NCI-H226 (cell line): ENCODE measurements around the gene ABHD8.

Experiments used
- DNase-seq: peaks from one replicate; pipeline ENCODE4 v3.0.0-alpha.2; 2015

Gene ABHD8

DNA sequence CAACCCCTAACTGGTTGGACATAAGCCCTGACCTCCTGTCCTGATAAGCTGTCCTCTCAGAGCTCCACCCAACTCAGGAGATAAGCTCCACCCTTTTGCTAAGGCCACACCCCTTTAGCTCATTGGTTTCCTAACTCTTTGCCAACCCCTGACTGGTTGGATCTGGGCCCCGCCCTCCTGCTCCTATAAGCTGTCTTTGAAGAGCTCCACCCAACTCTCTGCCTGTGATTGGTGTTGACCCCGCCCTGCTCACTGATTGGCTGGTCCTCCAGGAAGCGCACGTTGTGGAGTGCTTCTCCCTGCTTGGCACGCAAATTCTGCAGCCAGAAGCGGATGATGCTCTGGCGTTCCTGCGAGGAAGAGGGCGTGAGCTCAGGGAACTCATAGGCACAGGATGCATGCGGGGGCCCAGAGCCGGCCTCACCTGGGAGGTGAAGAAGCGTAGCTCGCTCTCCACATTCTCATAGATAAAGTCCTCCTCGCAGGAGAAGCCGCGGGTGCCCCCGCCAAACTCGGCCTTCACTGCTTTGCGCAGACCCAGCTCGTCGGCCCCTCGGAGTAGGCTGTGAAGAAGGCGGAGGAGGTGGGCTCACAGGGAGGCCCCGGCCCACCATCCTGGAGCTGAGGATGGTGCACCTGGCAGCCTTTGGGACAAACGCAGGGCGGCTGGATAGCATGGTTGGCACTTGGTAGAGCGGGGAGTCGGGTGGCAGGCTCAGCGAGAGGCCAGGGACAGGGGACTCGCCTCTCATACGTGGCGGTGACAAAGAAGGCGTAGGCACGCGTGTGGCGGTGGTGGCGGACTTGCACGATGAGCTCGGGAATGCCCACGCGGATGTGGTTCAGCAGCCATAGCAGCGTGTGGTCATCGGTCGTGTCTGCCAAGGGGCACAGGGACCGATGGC is 29.7 kb upstream of the ABHD8 start:
- peak; percentile 42 for DNase-seq

DNA sequence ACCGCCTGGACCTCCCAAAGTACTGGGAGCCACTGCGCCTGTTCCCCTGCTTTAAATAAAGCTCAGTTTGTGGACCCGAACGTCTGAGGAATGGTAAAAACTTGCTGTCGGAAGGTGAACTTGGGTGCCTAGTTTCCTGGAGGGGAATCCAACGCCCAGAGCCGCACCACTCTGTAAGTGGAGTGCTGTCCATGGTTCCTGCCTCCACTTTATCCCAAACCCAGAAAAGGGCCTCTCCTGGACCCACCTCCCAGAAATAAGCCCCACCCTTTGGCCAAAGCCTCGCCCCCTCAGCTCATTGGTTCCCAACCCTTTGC is 29.1 kb upstream of the ABHD8 start:
- DNase-seq, result no peak

- no peak for DNase-seq
These were observed 27.9 kb upstream of the ABHD8 start for GRCh38 chr19:17331045-17331558.

DNA sequence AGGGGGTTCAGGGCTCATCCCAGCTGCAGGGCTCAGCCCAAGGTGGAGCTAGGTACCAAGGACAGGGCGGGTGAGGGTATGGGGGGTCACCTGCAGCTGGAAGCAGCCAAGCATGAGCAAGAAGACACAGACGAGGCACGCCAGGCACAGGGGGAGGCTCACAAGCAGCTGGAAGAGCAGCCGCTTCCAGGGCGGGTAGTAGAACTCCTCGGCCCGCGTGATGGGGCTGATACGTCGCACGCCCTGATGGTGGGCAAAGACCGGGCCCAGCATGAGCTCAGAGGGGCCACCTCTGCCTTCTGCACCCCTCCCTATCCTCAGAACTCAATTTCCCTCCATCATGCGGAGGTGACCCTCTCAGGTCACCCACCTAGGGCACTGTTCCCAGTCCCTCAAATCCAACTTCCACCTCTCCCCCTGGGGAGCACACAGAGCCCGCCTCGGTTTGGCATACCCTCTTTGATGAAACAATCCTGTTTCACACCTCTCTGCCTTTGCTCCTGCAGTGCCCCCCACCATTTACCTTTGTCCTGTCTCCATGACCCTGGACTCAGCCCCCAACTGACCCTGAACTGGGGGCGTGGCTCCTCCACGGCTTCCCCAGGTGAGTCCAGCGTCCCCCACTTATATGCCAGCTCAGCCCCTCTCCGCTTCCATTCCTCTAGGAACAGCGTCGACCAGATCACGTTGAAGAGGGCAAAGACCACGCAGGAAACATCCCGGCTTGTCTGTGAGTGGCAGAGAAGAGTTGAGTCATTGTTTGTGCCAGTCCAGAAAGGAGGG is 27.2 kb upstream of the ABHD8 start:
- no peak for DNase-seq

DNA sequence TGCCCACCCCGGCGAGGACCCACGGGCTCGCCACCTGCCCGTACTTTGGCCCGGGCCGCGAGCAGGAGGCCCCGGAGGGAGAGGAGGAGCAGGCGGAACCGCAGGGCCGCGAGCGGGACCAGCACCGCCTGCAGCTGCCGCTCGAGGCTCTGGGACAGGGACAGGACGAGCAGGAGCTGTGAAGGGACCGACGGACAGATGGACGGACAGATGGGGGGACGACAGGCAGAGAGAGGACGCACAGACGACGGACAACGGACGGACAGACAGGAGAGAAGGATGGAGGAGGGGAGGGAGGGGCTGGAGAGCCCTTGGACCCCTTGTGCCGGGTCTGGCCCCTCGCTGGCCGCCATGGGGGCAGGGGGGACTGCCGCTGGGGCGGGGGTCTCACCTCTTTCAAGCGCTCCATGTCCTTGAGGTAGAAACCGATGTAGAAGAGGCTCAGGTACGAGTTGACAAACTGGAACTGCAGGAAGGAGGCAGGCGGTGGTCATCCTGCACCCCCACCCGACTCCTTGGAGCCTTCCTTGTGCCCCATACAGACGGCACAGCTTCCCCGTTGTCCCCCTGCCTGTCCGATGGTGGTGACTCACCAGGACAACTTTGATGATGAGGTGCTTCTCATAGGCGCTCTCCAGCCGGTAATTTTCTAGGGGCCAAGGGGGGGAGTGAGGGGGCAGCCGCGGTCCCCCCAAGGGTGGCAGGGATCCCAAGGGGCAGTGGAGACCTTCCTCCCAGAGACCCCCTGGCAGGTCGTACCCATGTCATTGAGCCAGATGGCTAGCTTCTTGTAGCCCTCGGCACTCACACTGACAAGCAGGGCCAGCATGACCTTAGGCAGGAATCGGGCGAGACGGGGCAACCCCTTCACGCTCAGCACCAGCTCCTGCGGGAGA is 26.4 kb upstream of the ABHD8 start:
- DNase-seq, result no peak

- DNase-seq, result no peak
These were observed 25.5 kb upstream of the ABHD8 start for GRCh38 chr19:17328517-17329365.

- DNase-seq, result peak; percentile 83
These were observed 24.7 kb upstream of the ABHD8 start for GRCh38 chr19:17327654-17328516.

DNA sequence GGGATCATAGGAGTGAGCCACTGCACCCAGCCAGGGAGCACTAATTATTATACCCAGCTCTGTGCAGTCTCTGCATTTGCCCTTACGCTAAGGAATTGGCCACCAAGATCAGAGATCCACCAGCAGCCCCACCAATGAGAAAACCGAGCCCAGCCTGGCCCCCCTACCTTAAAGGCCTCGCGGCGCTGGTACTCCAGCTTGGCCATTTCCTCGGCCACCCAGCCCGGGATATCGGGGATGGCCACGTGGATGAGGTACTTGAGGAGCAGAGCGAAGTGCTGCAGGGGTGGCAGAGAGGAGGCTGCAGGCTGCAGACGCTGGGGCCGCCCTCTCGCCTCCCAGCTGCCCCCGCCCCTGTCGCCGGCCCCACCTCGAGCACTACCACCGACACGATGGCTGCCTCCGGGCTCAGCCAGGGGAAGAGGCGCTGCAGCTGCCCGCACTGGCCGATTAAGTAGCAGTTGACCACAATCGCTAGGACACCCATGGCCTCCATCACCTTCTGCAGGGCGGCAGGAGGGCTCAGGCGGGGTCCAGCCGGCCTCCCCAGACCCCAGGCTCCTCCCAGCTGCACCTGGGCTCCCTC is 23.9 kb upstream of the ABHD8 start:
- no peak for DNase-seq

DNA sequence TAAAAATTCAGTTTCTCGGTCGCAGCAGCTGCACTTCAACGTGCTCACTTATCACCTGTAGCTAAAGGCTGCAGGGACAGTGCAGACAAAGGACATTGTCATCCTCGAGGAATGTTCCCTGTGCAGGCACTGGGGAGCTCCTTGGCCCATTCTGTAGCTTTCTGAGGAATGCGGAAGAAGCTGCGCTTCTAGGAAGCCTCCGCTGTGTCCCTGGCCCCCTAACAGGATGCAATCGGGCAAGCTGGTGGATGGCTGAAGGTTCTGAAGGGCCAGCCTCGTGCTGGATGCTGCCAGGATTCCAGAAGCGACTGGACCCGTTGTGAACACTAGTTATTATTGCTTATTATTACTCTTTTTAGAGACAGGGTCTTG is 23.4 kb upstream of the ABHD8 start:
- no peak for DNase-seq

DNA sequence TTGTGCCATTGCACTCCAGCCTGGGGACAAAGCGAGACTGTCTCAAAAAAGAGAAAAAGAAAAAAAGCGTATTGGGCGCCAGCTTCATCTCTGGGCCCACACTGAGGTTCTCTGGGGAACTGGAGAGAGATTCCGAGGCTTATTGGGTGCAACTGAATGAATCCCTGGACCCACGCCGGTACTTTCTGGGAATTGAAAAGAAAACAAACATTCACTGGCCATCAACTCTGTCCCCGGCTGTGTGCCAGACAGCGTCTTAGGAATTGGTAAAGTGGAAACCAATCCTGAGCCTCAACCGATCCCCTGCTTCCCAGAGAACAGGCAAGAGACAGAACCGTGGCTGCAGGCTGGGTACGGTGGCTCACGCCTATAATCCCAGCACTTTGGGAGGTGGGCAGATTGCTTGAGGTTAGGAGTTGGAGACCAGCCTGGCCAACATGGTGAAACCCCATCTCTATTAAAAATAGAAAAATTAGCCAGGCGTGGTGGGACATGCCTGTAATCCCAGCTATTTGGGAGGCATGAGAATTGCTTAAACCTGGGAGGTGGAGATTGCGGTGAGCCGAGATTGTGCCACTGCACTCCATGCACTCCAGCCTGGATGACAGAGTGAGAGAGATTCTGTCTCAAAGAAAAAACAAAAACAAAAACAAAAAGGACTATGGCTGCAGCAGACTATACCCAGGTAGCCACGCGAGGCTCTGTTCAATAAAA is 22.8 kb upstream of the ABHD8 start:
- no peak for DNase-seq

- no peak for DNase-seq
These were observed 21.9 kb upstream of the ABHD8 start for GRCh38 chr19:17325133-17325532.

GRCh38 chr19:17324357-17325114 is 21.3 kb upstream of the ABHD8 start:
- no peak for DNase-seq

DNA sequence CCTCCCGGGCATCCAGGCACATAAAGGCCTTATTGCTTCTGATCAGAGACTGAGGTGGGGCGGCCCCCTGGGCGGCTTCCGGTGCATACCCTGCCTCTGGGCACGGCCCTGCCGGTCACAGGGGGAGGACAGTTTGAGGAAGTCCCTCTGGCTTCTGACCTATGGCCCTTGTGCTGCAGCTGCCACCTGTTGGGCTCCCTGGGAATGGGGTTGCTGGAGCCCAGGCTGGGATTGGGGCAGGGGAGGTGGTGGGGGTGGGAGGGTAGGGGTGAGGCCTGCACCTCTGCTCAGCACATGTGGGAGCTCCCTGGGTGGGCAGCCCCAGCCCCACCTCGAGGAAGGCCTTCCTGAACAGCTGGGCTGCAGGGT is 20.7 kb upstream of the ABHD8 start:
- DNase-seq, result no peak

DNA sequence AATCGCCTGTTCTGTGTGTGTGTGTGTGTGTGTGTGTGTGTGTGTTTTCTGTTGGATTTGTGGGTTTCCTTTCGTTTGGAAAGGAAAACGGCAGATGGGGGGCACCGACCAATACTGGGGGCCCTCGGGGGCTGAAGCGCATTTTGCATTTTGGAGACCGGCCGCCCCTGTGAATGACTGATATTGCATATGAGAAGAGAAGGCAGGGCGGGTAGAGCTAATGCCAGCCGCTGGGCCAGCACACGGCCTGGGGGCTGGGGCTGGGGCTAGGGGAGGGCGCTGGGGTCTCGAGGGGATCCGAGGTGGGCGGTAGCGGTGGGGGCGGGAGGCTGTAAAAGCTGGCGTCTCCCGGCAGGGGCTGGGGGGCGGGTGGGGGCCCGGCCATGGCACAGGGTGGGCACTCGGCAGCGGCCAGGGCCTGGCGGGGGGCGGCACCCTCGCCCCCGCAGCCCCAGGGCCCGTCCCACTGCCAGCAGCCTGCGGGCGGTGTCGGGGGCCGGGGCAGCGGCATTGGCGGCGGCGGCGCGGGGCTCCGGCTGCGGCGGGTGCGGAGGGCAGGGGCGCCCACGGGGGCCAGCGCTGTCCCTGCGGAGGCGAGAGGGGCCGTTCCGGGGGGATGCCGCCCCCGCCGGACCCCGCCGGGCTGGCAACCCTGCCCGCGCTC is 20.2 kb upstream of the ABHD8 start:
- no peak for DNase-seq

GRCh38 chr19:17322854-17323253 is 19.6 kb upstream of the ABHD8 start:
- no peak for DNase-seq

DNA sequence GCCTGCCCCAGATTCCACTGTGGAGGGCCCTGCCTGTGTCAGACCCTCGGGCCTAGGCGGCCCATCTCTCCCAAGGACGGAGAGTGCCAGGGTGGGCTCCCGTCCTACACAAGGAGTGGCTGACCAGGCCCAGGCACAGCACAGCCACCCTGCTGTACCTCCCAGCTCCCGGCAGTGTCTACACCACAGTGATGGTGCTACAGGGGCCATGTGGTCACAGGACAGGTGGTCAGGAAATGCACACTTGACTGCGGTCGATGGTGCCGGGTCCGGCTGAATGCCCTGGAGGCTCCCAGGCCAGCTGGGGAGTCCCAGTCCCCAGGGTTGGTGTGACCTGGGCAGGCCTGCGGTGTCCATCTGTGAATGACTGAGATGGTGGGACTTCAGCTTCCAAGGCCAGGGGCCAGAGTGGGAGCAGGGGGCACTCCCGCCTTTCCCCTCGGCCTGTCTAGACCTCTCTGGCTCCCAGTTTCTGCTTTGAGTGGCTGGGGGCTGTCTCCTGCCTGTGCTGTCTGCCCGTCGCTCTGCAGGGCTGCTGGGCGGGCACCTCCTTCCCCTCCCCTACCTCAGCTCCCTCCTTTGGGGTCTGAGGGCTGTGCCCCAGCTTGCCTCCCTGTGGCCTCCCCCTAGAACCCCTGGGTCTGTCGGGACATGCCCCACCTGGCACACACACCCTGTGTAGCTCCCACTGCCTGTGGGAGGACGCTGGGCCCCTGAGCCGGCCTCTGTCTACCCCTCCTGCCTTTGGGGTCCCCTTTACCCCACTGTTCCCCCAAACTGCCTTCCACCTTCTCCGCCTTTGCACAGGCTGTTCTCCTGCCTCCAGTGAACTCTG is 18.6 kb upstream of the ABHD8 start:
- DNase-seq, result no peak

GRCh38 chr19:17320435-17320834 is 17.2 kb upstream of the ABHD8 start:
- no peak for DNase-seq
